Ishikawa (cell line): Measurements from ENCODE around the gene SSC4D.

Source experiments
- CEBPB ChIP-seq: IDR thresholded peaks from 2 replicates; pipeline ENCODE4 v1.6.1; 2012
- CREB1 ChIP-seq: IDR thresholded peaks from 2 replicates; pipeline ENCODE4 v1.6.1; 2012; ENCODE audit warnings: low read depth
- EGR1 ChIP-seq: IDR thresholded peaks from 2 replicates; pipeline ENCODE4 v1.6.1; 2012
- EP300 ChIP-seq: IDR thresholded peaks from 2 replicates; pipeline ENCODE4 v1.6.1; 2012; ENCODE audit warnings: borderline replicate concordance
- FOXM1 ChIP-seq: IDR thresholded peaks from 2 replicates; pipeline ENCODE4 v1.6.1; 2012; ENCODE audit warnings: low read depth, borderline replicate concordance
- MAX ChIP-seq: IDR thresholded peaks from 2 replicates; pipeline ENCODE4 v1.6.1; 2012
- NFIC ChIP-seq: IDR thresholded peaks from 2 replicates; pipeline ENCODE4 v1.6.1; 2012
- RAD21 ChIP-seq: IDR thresholded peaks from 2 replicates; pipeline ENCODE4 v1.6.1; 2012; ENCODE audit warnings: low read depth
- REST ChIP-seq: IDR thresholded peaks from 2 replicates; pipeline ENCODE4 v1.6.1; 2012; ENCODE audit warnings: low read depth, mild to moderate bottlenecking
- TAF1 ChIP-seq: IDR thresholded peaks from 2 replicates; pipeline ENCODE4 v1.6.1; 2012; ENCODE audit warnings: low read depth, mild to moderate bottlenecking
- TCF12 ChIP-seq: IDR thresholded peaks from 2 replicates; pipeline ENCODE4 v1.6.1; 2012; ENCODE audit warnings: low read depth
- TEAD4 ChIP-seq: IDR thresholded peaks from 2 replicates; pipeline ENCODE4 v1.6.1; 2012
- USF1 ChIP-seq: IDR thresholded peaks from 2 replicates; pipeline ENCODE4 v1.6.1; 2012
- YY1 ChIP-seq: IDR thresholded peaks from 2 replicates; pipeline ENCODE4 v1.6.1; 2012; ENCODE audit warnings: low read depth
- ZBTB7A ChIP-seq: IDR thresholded peaks from 2 replicates; pipeline ENCODE4 v1.6.1; 2012; ENCODE audit warnings: low read depth

SSC4D gene

GRCh38 chr7:76409537-76409936 lies at the start of gene SSC4D:
TSS of gene SSC4D (minus strand) at chr7:76409697. CDS start at chr7:76404439, 5,258 bp downstream.
- TF ChIP-seq YY1 (no peak), TEAD4 (no peak), TCF12 (no peak), ZBTB7A (no peak), USF1 (no peak), CEBPB (no peak), NFIC (no peak), REST (no peak), CREB1 (no peak), EP300 (no peak), TAF1 (no peak)

- peak; percentile 29; the same call in 1 of the 2 replicates for TF ChIP-seq EP300
- peak; percentile 58 for TF ChIP-seq MAX
Measured at GRCh38 chr7:76445577-76446008, 36.1 kb upstream of the SSC4D start.

- TF ChIP-seq NFIC = peak; percentile 39; the same call in 1 of the 2 replicates
Measured at GRCh38 chr7:76443846-76444245, 34.3 kb upstream of the SSC4D start.

GRCh38 chr7:76437873-76438272 lies 28.4 kb upstream of the SSC4D start:
- TF ChIP-seq RAD21 (peak; percentile 83), MAX (peak; percentile 51; the same call in 1 of the 2 replicates)

GRCh38 chr7:76430836-76431235 lies 21.3 kb upstream of the SSC4D start:
- TF ChIP-seq USF1 = no peak
- TF ChIP-seq REST = no peak
- no peak for TF ChIP-seq CEBPB
- no peak for TF ChIP-seq TCF12
- TF ChIP-seq CREB1 = no peak
- no peak for TF ChIP-seq RAD21
- no peak for TF ChIP-seq ZBTB7A
- no peak for TF ChIP-seq EP300
- no peak for TF ChIP-seq TAF1
- TF ChIP-seq YY1 = no peak
- no peak for TF ChIP-seq FOXM1
- no peak for TF ChIP-seq MAX
- no peak for TF ChIP-seq TEAD4
- no peak for TF ChIP-seq NFIC
- no peak for TF ChIP-seq EGR1

- no peak for TF ChIP-seq RAD21
- TF ChIP-seq YY1 = no peak
- no peak for TF ChIP-seq FOXM1
- no peak for TF ChIP-seq TAF1
- TF ChIP-seq EP300 = no peak
- TF ChIP-seq EGR1 = no peak
- no peak for TF ChIP-seq USF1
- no peak for TF ChIP-seq REST
- TF ChIP-seq NFIC = no peak
- no peak for TF ChIP-seq ZBTB7A
Measured at GRCh38 chr7:76430211-76430610, 20.7 kb upstream of the SSC4D start.
